HepG2 (cell line): ENCODE measurements around the gene CRYGS. TPM values are rescaled to one million over a fixed set of nuclear protein-coding genes. Genes with fewer than 3 reads are reported as not detected.

Experiments
- ATAD3A ChIP-seq: sonication (generic); formaldehyde crosslinking; IDR thresholded peaks from 2 replicates; pipeline ENCODE4 v1.4.0; 2020; ENCODE audit warnings: missing genetic modification reagents
- CENPT ChIP-seq: sonication (generic); formaldehyde crosslinking; IDR thresholded peaks from 2 replicates; pipeline ENCODE4 v1.8.0; 2022; ENCODE audit warnings: low read depth, mild to moderate bottlenecking, moderate library complexity, missing genetic modification reagents
- DDIT3 ChIP-seq: sonication (generic); formaldehyde crosslinking; IDR thresholded peaks from 2 replicates; pipeline ENCODE4 v1.4.0; 2020; ENCODE audit warnings: mild to moderate bottlenecking, missing genetic modification reagents
- DRAP1 ChIP-seq: IDR thresholded peaks from 2 replicates; pipeline ENCODE4 v1.6.1; 2016; ENCODE audit warnings: missing genetic modification reagents, missing compliant biosample characterization
- FIP1L1 ChIP-seq: fragments of 200-400 bp; formaldehyde crosslinking; IDR thresholded peaks from 2 replicates; pipeline ENCODE4 v1.6.1; 2018; ENCODE audit warnings: low read depth, mild to moderate bottlenecking, low read length, moderate library complexity, borderline replicate concordance; ENCODE audit not compliant: insufficient read depth
- IKZF5 ChIP-seq: IDR thresholded peaks from 2 replicates; pipeline ENCODE4 v1.6.1; 2018; ENCODE audit warnings: missing genetic modification reagents, mild to moderate bottlenecking, missing compliant biosample characterization
- IRX3 ChIP-seq: sonication (generic); formaldehyde crosslinking; IDR thresholded peaks from 2 replicates; pipeline ENCODE4 v1.8.1; 2023; ENCODE audit warnings: mild to moderate bottlenecking, low read depth, missing genetic modification reagents, borderline replicate concordance
- MAFG ChIP-seq: sonication (generic); formaldehyde crosslinking; IDR thresholded peaks from 2 replicates; pipeline ENCODE4 v1.5.1; 2020; ENCODE audit warnings: mild to moderate bottlenecking, missing genetic modification reagents
- MBD4 ChIP-seq: IDR thresholded peaks from 2 replicates; pipeline ENCODE4 v1.6.1; 2012; ENCODE audit warnings: low read length, inconsistent platforms, borderline replicate concordance
- NCOA2 ChIP-seq: sonication (generic); formaldehyde crosslinking; IDR thresholded peaks from 2 replicates; pipeline ENCODE4 v1.8.0; 2022; ENCODE audit warnings: inconsistent platforms
- PHF21A ChIP-seq: sonication (generic); formaldehyde crosslinking; IDR thresholded peaks from 2 replicates; pipeline ENCODE4 v1.5.0; 2020; ENCODE audit warnings: mild to moderate bottlenecking, missing genetic modification reagents
- RELA ChIP-seq: sonication (generic); formaldehyde crosslinking; IDR thresholded peaks from 2 replicates; pipeline ENCODE4 v1.4.0; 2020; ENCODE audit warnings: missing genetic modification reagents
- RFX3 ChIP-seq: IDR thresholded peaks from 2 replicates; pipeline ENCODE4 v1.6.1; 2016; ENCODE audit warnings: missing biosample characterization, missing genetic modification reagents
- WIZ ChIP-seq: sonication (generic); formaldehyde crosslinking; IDR thresholded peaks from 2 replicates; pipeline ENCODE4 v1.5.1; 2020; ENCODE audit warnings: mild to moderate bottlenecking, missing genetic modification reagents
- YEATS4 ChIP-seq: sonication (generic); formaldehyde crosslinking; IDR thresholded peaks from 2 replicates; pipeline ENCODE4 v1.4.0; 2020; ENCODE audit warnings: missing genetic modification reagents, borderline replicate concordance
- ZFP37 ChIP-seq: sonication (generic); formaldehyde crosslinking; IDR thresholded peaks from 2 replicates; pipeline ENCODE4 v1.4.0; 2020; ENCODE audit warnings: missing genetic modification reagents, borderline replicate concordance
- ZFP91 ChIP-seq: sonication (generic); formaldehyde crosslinking; IDR thresholded peaks from 2 replicates; pipeline ENCODE4 v1.9.0; 2022; ENCODE audit warnings: missing genetic modification reagents, mild to moderate bottlenecking, borderline replicate concordance
- ZGPAT ChIP-seq: IDR thresholded peaks from 2 replicates; pipeline ENCODE4 v1.6.1; 2016; ENCODE audit warnings: mild to moderate bottlenecking
- ZNF20 ChIP-seq: sonication (generic); formaldehyde crosslinking; IDR thresholded peaks from 2 replicates; pipeline ENCODE4 v1.4.0; 2020; ENCODE audit warnings: mild to moderate bottlenecking, moderate library complexity, missing genetic modification reagents
- ZNF543 ChIP-seq: sonication (generic); formaldehyde crosslinking; IDR thresholded peaks from 2 replicates; pipeline ENCODE4 v1.4.0; 2020; ENCODE audit warnings: mild to moderate bottlenecking, missing genetic modification reagents
- ZNF644 ChIP-seq: IDR thresholded peaks from 2 replicates; pipeline ENCODE4 v1.6.1; 2016; ENCODE audit warnings: low read depth
- ZNF772 ChIP-seq: sonication (generic); formaldehyde crosslinking; IDR thresholded peaks from 2 replicates; pipeline ENCODE4 v1.5.0; 2020; ENCODE audit warnings: mild to moderate bottlenecking, missing genetic modification reagents
- ZNF790 ChIP-seq: sonication (generic); formaldehyde crosslinking; IDR thresholded peaks from 2 replicates; pipeline ENCODE4 v1.8.0; 2022; ENCODE audit warnings: missing genetic modification reagents, mild to moderate bottlenecking, borderline replicate concordance
- polyA plus RNA-seq, 8 experiments: library from polyadenylated mRNA; depleted of rRNA in 3 of 8; stranded (reverse) in 7 of 8; unstranded in 1 of 8; fragments of >200 nt; fragmentation: Illumina TruSeq in 4 of 8; extraction: Trizol in 4 of 8; gene quantifications; 2 replicates each; pipeline versions ENCODE4 v1.2.1 to v1.2.3, GENCODE V29; 2011 to 2016; ENCODE audit warnings: low read depth in 4 of 8, missing spikeins in 1 of 8, mixed read lengths in 1 of 8; ENCODE audit not compliant: insufficient read depth in 1 of 8
- total RNA-seq, 5 experiments: library from RNA; depleted of rRNA; stranded (reverse); fragments of >200 nt; fragmentation: Illumina TruSeq; extraction: Trizol; gene quantifications; 2 replicates each; pipeline ENCODE4 v1.2.3, GENCODE V29; 2016; ENCODE audit warnings: low read depth in 1 of 5

CRYGS gene
- total and polyA plus RNA-seq, 2 of the 13 experiments (the other 11 are each of a cell fraction or from before 2014, with no cell fraction given) = 2.1 to 6.7 TPM

- TF ChIP-seq PHF21A (CRISPR knock-in tag) (peak; percentile 75; the same call in 1 of the 2 replicates), ZNF20 (0 out of 2 replicates have a peak, but pooled peaks have one; percentile 59), DDIT3 (no peak), ZNF543 (CRISPR knock-in tag) (peak; percentile 61; the same call in 1 of the 2 replicates), IRX3 (CRISPR knock-in tag) (peak; percentile 93), ZNF772 (peak; percentile 59; the same call in 1 of the 2 replicates), RELA (CRISPR knock-in tag) (no peak; the same call in 1 of the 2 replicates), ATAD3A (no peak), ZGPAT (CRISPR knock-in tag) (peak; percentile 63), DRAP1 (peak; percentile 78), FIP1L1 (no peak), NCOA2 (no peak; the same call in 1 of the 2 replicates), RFX3 (CRISPR knock-in tag) (0 out of 2 replicates have a peak, but pooled peaks have one; percentile 31), MBD4 (no peak), ZNF644 (CRISPR knock-in tag) (0 out of 2 replicates have a peak, but pooled peaks have one; percentile 15), MAFG (CRISPR knock-in tag) (no peak), ZNF790 (0 out of 2 replicates have a peak, but pooled peaks have one; percentile 17), YEATS4 (peak; percentile 77; the same call in 1 of the 2 replicates), ZFP91 (peak; percentile 73; the same call in 1 of the 2 replicates), ZFP37 (CRISPR knock-in tag) (0 out of 2 replicates have a peak, but pooled peaks have one; percentile 34), WIZ (CRISPR knock-in tag) (no peak), CENPT (peak; percentile 38; the same call in 1 of the 2 replicates), IKZF5 (CRISPR knock-in tag) (peak; percentile 59; the same call in 1 of the 2 replicates)
Observed at GRCh38 chr3:186567072-186567921, 23.1 kb upstream of the CRYGS start, which contains the start of gene TBCCD1 (continued).
